Renal pelvis (tissue), 4 donors: ENCODE measurements around the gene PAGE2B. TPM values are rescaled to one million over a fixed set of nuclear protein-coding genes. Genes with fewer than 3 reads are reported as not detected.
"Not testable (repeated sequence)": the region's sequence is repeated elsewhere in the genome, so short reads cannot be mapped to it uniquely, and the experiment has no call there.

Experiments
- DNase-seq: peaks from one replicate; pipeline ENCODE4 v3.0.0-alpha.2; 2013
- polyA plus RNA-seq, 3 donors: library from polyadenylated mRNA; unstranded; fragments of 120-200 nt; gene quantifications; one replicate each; pipeline ENCODE4 v1.2.1, GENCODE V29; 2013; ENCODE audit not compliant: insufficient read length in 3 of 3

PAGE2B gene
- polyA plus RNA-seq, 3 donors = not detected

DNA sequence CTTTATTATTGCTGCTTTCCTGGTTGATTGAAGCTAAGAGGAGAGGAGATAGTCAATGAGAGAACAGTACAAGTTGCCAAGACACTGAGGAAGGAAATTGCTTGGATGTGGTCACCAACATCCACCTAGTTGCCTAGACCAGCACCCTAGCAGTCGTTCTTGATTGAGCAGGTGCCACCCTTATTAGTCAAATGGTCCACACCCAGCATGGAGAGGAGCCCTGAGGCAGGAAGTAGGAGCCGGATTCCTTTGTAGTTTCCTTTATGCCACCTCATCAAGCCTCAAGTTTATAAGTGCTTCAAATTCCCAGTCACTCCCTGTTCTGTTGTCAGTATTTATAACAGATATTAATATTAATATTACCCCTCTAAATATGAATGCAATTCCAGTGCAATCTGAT lies 33.1 kb downstream of the PAGE2B start:
- no peak for DNase-seq

DNA sequence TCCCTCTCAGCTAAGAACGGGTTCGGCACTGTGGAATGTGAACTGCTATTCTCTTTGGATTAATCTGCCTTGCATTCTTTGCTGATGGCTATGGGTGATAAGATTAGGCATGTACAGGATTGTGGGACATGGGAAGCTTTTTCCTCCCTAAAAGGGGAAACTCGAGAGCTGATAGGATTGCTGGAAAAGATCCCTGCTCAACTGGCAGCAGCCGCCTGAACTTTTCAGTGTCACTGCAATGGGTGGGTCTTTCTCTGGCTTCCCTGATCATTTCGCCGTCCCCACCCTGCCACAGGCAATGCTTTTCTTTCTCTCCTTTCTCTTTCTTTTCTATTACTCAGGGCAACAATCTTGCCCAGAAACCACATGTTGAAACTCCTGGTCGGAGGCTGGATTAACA lies 34.5 kb downstream of the PAGE2B start:
- DNase-seq = no peak

DNA sequence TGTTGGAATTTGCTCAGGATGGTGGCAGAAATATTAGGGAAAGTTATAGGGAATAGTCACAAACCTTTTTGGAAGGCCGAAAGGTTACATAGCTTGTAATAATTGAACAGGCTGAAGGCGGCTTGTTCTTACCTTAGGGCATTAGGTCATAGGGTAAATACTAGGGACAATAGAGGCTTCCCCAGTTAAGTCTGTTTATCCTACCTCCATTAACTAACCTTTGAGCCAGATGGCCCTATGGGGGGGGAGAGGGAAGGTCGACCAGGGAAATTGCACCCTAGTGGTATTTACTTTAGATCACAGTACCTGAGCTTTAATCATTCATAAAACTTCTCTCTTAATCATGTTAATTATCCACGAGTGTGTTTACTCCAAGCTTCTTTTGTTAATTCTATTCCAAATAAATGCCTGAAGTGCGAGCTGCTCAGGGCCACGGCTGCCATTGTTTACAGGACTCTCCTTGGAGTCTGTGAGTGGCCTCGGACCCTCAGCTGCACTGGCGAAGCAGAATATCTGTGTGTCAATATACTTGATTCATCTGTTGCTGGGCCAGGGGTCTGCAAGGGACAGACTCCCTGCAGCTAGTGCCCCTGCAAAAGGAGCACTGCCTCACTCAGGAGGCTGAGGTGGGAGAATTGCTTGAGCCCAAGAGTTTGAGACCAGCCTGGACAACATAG lies 36.9 kb downstream of the PAGE2B start:
- no peak for DNase-seq

DNA sequence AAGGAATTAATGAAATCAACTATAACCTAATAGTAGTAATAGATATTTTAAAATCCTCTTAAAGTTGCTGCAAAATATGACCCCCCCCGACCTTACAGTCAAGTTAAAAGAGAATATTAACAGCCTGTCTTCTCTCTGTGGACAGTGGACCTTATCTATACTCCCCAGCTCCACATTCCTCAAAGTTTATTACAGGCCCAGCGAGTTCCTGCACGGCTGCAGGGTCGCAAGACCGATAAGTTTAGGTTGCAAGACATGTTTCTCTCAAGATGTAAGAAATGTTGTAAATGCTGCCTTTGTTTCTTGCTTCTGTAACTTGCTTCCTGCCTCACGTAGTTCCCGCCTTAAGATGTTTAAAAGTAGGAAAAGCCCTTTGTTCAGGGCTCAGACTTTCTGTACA lies 41.8 kb downstream of the PAGE2B start:
- DNase-seq = not testable (repeated sequence)

DNA sequence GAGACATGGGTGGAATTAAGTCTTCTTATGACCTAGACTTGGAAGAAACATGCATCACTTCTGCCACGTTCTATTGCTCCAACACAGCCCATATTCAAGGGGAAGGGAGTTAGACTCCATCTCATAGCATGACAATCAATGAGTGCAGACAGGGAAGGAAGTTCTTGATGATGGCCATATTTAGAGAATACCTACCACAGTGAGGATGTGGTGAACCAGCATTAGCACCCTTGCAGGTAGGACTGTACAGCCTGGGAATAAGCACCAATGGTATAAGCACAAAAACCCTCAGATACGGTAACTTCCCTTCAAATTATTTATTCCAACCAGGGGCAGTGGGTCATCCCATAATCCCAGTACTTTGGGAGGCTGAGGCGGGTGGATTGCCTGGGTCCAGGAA lies 43.7 kb downstream of the PAGE2B start:
- no peak for DNase-seq

DNA sequence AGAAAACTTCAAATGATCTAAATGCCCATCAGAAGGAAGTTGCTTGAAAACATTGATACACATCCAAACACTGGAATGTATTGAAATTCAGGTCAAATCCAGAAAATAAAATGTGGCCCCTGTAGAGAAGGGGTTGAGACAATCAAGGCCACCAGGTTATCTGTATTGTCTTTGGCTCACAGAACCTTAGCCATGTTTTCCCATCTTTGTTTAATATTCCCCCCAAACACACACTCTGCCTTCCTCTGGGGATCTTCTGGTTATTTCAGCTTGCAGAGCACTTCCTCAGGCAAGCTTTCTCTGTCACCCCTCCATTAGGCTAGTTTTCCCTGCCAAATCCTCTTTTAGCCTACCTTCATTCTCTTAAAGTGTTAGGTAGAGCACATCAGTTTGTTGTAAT lies 44.4 kb downstream of the PAGE2B start:
- DNase-seq = no peak

DNA sequence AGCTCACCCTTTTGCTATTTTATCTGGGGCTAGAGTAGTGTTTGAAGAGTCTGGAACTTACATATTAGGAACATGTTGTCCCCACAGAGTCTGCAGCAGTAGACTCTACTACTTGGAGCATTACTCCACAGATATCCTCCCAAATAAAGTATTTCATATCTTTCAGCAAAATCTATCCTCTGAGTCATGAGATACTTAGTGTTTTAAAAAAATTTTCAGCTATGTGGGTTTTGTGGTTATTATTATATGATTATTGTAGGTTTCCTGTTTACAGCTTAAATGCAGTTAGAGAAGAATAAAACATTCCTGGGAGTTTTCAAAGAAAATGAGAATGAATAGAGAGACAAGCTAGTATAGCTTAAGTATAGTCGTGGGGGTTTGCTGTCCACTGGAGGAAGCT lies 44.9 kb downstream of the PAGE2B start:
- DNase-seq = no peak

DNA sequence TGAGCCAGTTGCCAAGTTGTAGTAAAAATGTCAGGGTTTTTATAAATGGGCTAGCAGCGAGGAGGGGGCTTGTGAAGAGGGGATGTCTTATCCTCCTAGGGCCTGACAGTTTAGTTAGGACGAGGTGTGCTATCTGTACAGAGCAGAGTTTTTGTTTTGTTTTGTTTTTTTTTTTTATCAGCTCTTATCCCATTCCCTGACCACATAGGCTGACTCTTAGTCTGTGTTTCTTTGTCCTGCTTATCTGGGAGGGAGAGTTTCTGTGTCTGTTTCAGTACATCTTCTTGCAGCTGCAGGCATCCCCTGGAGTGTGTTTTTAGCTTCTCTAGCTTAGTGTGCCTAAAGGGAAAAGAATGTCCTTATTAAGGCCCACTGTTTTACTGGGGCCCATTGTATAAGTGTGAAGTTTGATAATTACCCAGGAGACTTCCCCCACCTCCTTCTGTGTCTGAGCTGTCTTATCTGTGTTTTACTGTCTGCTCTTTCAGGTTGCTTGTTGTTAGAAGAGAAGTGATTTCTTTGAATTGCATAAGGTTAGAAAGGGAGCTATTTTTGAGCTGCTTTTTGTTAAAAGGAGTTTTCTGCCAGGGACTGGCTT lies 46.0 kb downstream of the PAGE2B start:
- no peak for DNase-seq

DNA sequence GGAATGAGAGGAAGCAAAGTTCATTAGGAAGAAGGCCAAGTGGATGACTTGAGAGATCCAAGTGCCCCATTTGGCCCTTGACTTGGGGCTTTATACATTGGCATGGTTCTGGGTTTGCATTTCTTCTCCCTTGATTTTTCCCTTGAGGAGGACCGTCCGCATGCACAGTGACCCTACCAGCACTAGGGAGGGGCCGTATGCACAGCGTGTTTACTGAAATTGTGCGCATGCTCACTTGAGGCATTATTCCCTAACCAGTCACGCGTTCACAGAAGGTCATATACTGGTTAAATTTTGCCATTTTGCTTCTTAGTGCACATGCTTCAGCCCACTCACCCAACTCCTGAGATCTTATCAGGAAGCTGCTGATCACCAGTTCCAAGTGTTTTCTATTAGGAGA lies 49.1 kb downstream of the PAGE2B start:
- no peak for DNase-seq

DNA sequence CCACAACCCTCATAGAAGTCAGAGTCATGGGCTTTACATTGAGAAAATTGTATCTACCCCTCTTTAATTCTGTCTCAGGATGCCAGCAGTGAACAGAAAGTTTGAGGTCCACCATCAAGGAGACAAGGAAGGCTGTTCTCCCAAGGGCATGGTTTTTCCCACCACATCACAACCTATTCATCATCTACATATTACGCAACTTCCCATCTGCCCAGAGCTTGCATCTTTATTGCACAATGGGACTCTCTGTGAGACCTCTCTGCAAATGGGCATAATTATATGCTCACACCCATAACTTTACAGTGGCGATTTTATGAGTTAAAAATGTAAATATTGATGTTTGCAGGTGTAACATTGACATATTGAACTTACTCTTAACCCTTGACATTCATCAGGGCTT lies 52.9 kb downstream of the PAGE2B start:
- no peak for DNase-seq

Other genes with a start within 250 kb of the PAGE2B start
- 100 to 1,000 TPM; 111 to 124 (median 114) TPM for gene TRO, start 154.2 kb upstream of the PAGE2B start, polyA plus RNA-seq
- gene PFKFB1, start 80.8 kb upstream of the PAGE2B start, polyA plus RNA-seq = under 1 TPM; 0.51 to 0.65 (median 0.61) TPM
- 10 to 100 TPM; 16.0 to 18.4 (median 18.4) TPM for gene APEX2, start 74.7 kb upstream of the PAGE2B start, polyA plus RNA-seq
- 10 to 100 TPM; 10.8 to 11.3 (median 11.0) TPM for gene ALAS2, start 44.1 kb upstream of the PAGE2B start, polyA plus RNA-seq
- gene PAGE2, start 14.0 kb downstream of the PAGE2B start, polyA plus RNA-seq = not detected
- not detected for gene PAGE5, start 145.3 kb downstream of the PAGE2B start, polyA plus RNA-seq
- not detected for gene PAGE3, start 189.9 kb downstream of the PAGE2B start, polyA plus RNA-seq